ENCODE results near the gene SCYGR4.

DNA sequence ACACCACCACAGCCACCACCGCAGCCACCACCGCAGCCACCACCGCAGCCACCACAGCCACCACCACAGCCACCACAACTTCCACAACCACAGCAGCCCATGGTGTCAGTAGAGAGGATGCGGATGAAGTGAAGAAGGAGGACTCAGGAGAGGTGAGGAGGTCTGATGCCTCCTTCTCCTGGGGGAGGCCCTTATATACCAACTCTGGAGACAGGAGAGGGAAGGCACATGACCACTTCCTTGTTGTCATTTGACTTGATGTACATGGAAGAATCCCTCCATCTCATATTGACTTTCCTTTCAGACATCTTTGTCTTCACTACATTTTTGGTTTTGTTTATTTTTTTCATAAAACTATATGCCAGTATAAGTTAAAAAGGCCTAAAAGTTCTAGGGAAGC, 2.6 kb upstream of the SCYGR4 start, which contains the start of gene SCYGR3:
- TF ChIP-seq CTCF (IDR thresholded peaks at IDR 0.05) (no peak), ZFX (IDR thresholded peaks at IDR 0.05; ENCODE audit: borderline replicate concordance) (no peak)

All from 22Rv1 (cell line).